Spinal cord (tissue), 10 donors: ENCODE data around the gene PRSS56. TPM values are rescaled to one million over a fixed set of nuclear protein-coding genes. Genes with fewer than 3 reads are reported as not detected.

Source experiments
- DNase-seq, 6 donors: peaks; one replicate each; pipeline versions ENCODE4 v3.0.0 to v3.0.0-alpha.2; 2013 to 2015; ENCODE audit warnings: low spot score in 6 of 6, low read depth in 4 of 6
- H3K27ac ChIP-seq: one replicate; pipeline ENCODE4 v1.5.1; 2013; ENCODE audit warnings: low read depth, low read length, control low read depth
- H3K27me3 ChIP-seq: one replicate; pipeline ENCODE4 v1.6.1; 2013; ENCODE audit warnings: low read length; ENCODE audit not compliant: control insufficient read depth, insufficient read depth
- H3K36me3 ChIP-seq: one replicate; pipeline ENCODE4 v1.6.1; 2013; ENCODE audit warnings: low read length; ENCODE audit not compliant: control insufficient read depth, insufficient read depth
- H3K4me1 ChIP-seq: one replicate; pipeline ENCODE4 v1.6.1; 2013; ENCODE audit warnings: low read length; ENCODE audit not compliant: control insufficient read depth, insufficient read depth
- H3K4me3 ChIP-seq: one replicate; pipeline ENCODE4 v1.5.1; 2013; ENCODE audit warnings: low read depth, low read length, control low read depth
- H3K9me3 ChIP-seq: one replicate; pipeline ENCODE4 v1.6.1; 2013; ENCODE audit warnings: low read length; ENCODE audit not compliant: control insufficient read depth, insufficient read depth
- WGBS: methylation state at CpG from one replicate; pipeline ENCODE4 v1.1.5; 2013; ENCODE audit warnings: missing lambda C conversion rate; ENCODE audit not compliant: insufficient coverage; 5-methylcytosine and 5-hydroxymethylcytosine counted together
- polyA plus RNA-seq, 2 donors: library from polyadenylated mRNA; unstranded; fragments of 120-200 nt; gene quantifications; one replicate each; pipeline ENCODE4 v1.2.1, GENCODE V29; 2013; ENCODE audit not compliant: insufficient read length in 2 of 2
- total RNA-seq, 2 donors: library from RNA; depleted of rRNA in 1 of 2; stranded (reverse); fragments of 120-200 nt in 1 of 2; fragments of >200 nt in 1 of 2; gene quantifications; one replicate each; pipeline versions ENCODE4 v1.2.3 to v1.2.4, GENCODE V29; 2013 to 2014
- donor health status: healthy.

Gene PRSS56
- total and polyA plus RNA-seq, 4 donors, result 0.89 to 5.8 (median 3.1) TPM

DNA sequence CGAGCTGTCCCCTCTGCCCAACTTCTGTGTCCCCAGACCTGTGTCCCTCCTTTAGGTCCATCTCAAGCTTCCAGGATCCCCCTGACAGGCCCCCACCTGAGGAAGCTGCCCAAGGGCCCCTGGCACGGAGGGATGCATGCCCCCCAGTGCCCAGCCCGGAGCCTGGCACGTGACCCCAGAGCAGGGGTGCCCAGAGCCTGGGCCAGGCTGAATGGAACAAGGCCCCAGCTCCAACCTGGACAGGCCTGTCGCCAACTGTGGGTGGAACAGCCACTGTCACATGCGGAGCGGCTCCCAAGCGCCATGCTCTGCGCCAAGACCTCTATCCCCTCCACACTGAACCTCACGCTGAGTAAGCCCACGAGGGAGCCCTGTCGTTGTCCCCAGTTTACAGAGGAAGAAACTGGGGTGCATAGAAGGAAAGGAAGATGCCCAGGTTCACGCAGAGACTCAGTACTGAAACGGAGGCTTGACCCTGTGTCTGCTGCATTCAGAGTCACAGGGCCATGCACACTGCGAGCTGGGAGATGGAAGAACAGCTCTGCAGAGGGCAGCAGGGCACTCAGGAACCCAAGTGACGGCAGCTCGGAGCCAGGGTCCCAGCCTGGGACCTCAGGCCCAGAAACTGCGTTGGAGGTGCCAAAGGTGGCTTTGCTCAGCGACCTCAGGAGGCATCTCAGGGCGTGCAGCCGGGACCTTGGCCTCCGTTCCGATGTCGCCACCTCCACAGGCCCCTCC is 27.1 kb upstream of the PRSS56 start:
- Histone ChIP-seq H3K36me3 (no peaks in the 10 kb centered on the region), H3K4me3 (no peak overlapping the region), H3K27me3 (peaks cover 9% of the 10 kb centered on the region), H3K4me1 (peaks cover 27% of the 10 kb centered on the region), H3K9me3 (no peaks in the 10 kb centered on the region), H3K27ac (no peak overlapping the region)
- no peak for DNase-seq
- 89% methylated on average over 18 of the region's 24 CpGs for WGBS

DNA sequence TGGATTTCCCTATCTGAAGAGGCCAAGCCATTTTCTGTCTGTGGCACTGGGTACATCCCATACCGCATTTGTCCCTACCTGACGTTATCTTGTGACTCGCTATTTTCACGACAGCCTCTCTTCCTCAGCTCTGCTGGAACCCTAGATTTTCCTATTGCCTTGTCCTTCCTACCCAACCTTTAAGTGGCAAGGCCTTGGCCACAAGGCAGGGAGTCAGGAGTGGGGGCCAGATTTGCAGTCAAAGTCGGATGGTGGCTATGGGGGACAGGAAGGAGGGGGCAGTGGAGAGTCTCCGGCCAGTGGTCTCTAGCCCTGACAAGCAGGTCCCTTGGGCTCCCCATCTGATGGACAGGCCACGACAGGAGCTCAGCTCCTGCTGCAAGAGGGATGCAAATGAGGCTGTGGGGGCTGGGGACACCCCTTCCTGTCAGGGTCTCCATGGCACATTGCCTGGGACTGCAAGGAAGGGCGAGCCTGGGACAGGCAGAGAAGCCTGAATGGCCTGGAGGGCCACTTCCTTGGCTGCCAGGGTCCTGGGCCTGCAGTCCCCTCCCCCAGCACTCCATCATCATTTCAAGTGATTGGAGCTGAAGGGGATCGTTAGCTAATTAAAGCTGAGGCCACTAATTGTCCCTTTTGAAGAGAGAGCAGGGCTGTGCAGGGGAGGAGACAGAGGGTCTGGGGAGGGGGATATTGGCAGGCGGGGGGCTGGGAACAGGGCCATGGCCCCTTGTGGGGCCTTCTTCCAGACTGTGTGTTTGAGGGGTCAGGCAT is 26.3 kb upstream of the PRSS56 start:
- H3K27me3 ChIP-seq, result peaks cover 4% of the 10 kb centered on the region
- H3K27ac ChIP-seq, result no peak overlapping the region
- no peaks in the 10 kb centered on the region for H3K9me3 ChIP-seq
- peaks cover 23% of the 10 kb centered on the region for H3K4me1 ChIP-seq
- WGBS, result 68% methylated on average over 8 of the region's 10 CpGs
- H3K36me3 ChIP-seq, result no peaks in the 10 kb centered on the region
- no peak overlapping the region for H3K4me3 ChIP-seq
- peak in 1 of 6 donors; percentile 54 for DNase-seq

DNA sequence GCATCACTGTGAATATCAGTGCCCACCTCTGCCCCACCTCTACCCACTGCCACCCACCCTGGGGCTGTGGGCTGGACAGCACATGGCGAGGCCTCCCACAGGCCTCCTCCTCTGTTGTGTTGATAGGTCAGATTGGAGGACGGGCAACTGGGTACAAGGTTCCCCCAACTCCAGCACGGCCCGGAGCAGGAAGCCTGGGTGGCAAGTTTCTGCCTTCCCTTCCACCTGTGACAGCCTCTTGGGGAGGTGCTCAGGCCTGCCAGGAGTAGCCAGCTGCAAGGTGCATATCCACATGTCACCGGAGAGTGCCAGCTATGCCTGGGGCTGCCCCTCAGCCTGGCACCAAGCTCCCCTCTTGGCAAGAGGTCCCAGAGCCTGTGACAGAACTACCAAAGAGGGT is 25.6 kb upstream of the PRSS56 start:
- H3K27me3 ChIP-seq, result peaks cover 3% of the 10 kb centered on the region
- DNase-seq, result peak in 1 of 6 donors; percentile 35

DNA sequence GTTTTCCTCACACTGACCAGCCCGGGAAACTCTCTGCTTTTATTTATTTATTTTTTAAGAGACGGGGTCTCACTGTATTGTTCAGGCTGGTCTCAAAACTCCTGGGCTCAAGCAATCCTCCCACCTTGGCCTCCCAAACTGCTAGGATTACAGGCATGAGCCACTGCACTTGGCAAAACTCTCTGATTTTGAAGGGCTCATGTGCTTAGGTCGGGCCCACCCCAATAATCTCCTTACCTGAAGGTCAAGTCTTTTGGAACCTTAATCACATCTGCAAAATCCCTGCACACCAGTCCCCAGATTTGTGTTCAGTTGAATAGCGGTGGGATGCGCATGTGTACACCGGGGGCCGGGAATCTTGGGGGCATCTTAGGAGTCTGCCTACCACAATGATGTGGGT is 24.9 kb upstream of the PRSS56 start:
- no peak overlapping the region for H3K4me3 ChIP-seq
- H3K27me3 ChIP-seq, result no peaks in the 10 kb centered on the region
- 98% methylated on average over 5 of the region's 7 CpGs for WGBS
- H3K27ac ChIP-seq, result no peak overlapping the region
- H3K4me1 ChIP-seq, result peaks cover 19% of the 10 kb centered on the region
- no peak for DNase-seq
- no peaks in the 10 kb centered on the region for H3K36me3 ChIP-seq
- no peaks in the 10 kb centered on the region for H3K9me3 ChIP-seq

More for the DNA sequence above, 25.6 kb upstream of the PRSS56 start:
- Histone ChIP-seq H3K9me3 (no peaks in the 10 kb centered on the region), H3K36me3 (no peaks in the 10 kb centered on the region), H3K4me3 (no peak overlapping the region), H3K4me1 (peaks cover 23% of the 10 kb centered on the region), H3K27ac (no peak overlapping the region)
- no CpG with 5 or more reads among the region's 5 CpGs for WGBS

DNA sequence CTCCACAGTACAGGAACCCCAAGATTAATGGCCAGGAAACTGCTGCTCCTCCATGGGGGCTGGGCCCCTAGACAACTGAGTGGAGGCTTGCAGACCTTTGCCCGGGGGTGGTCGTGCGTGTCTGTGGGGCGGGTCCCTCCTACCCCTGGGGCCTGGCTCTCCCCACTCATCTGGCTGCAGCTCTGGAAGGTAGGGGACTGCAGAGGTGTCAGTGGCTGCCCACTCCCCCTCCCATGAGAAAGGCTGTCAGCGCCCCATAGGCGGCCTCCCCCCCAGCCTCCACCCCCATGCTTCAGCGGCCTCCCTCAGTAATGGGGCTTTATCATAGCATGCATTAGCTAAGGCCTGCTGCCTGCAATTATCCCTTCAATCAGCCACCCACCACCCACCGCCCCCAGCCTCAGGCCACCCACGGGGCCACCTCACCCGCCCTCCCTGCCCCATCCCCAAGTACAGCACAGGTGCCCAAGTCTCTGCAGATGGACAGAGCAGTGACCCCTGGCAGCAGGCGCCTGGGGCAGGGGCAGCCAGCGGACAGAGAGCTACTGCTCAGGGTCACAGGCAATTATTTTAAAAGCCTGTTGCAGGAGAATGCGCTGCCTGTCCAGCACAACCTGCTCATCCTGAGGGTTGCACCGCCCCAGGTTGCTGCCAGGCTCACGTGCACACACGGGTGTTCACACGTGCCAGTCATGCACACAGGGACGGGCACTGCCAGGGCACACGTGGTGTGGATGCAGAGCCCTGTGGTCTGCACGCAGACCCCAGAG is 23.5 kb upstream of the PRSS56 start:
- H3K4me1 ChIP-seq, result peaks cover 26% of the 10 kb centered on the region

DNA sequence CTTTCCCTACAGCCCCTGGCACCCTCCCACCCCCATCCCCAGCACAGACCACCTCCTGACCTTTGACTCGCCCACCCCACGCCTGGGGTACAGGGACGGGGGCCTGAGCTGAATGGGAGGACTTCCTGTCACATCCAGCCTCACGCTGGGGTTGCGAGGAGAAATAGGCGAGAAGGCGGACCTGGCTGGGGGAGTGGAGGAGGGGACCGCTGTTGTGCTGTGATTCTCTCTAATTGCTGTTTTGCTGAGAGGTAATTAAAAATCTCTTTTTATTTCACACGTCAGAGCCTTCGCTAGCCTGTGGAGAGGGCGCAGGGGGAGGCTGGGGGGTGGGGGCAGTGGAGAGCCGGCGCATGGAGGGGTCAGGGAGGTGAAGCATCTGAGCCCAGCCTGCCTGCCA is 22.8 kb upstream of the PRSS56 start:
- peak in 1 of 6 donors; percentile 76 for DNase-seq
- Histone ChIP-seq H3K36me3 (no peaks in the 10 kb centered on the region), H3K9me3 (no peaks in the 10 kb centered on the region), H3K27me3 (no peaks in the 10 kb centered on the region), H3K4me1 (peaks cover 32% of the 10 kb centered on the region), H3K4me3 (no peak overlapping the region), H3K27ac (no peak overlapping the region)
- WGBS, result 59% methylated on average over 9 of the region's 13 CpGs

More for the DNA sequence above, 23.5 kb upstream of the PRSS56 start:
- no peak for DNase-seq
- Histone ChIP-seq H3K27ac (no peak overlapping the region), H3K4me3 (no peak overlapping the region), H3K9me3 (no peaks in the 10 kb centered on the region), H3K27me3 (no peaks in the 10 kb centered on the region), H3K36me3 (no peaks in the 10 kb centered on the region)
- WGBS, result 71% methylated on average over 13 of the region's 20 CpGs

DNA sequence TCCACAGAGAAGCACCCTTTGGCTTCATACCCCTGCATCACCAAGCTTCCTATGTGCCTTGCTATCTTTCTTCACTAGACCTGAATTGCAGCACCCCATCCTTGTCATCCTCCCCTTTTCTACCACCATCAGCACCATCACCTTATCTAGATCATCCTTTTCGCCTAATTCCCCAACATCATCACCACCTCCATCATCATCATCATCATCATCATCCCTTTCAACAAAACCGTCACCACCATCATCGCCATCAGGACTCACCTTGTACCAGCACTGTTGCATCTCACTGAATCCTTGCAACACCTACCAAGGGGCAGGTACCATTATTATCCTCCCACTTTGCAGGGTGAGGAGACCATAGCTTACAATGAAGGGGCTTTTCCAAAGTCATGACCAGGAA is 21.7 kb upstream of the PRSS56 start:
- H3K27me3 ChIP-seq, result peaks cover 4% of the 10 kb centered on the region
- no peaks in the 10 kb centered on the region for H3K36me3 ChIP-seq
- WGBS, result 96% methylated on average over 3 of the region's 3 CpGs

DNA sequence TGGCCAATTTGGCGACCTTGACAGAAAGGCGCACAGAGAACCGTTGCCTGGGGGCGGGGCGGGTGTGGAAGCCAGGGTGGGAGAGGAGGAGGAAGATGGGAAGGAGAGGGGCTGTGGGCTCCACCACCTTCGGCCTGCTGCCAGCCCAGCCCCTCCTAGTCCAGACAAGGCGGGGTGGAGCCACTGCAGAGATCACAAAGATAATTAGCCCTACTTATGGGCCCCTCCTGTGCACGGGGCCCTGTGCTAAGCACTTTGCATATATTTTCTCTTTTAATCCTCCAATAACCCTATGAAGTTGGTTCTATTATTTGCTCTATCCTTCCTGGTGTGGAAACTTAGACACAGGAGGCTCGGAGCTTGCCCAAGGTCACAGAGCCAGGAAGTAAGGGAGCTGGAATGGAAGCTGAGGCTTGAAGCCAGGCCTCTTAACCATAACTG is 18.8 kb upstream of the PRSS56 start:
- WGBS, result no CpG with 5 or more reads among the region's 9 CpGs
- H3K4me3 ChIP-seq, result no peak overlapping the region
- H3K36me3 ChIP-seq, result no peaks in the 10 kb centered on the region
- peaks cover 47% of the 10 kb centered on the region for H3K4me1 ChIP-seq
- peaks cover 20% of the 10 kb centered on the region for H3K27me3 ChIP-seq
- H3K27ac ChIP-seq, result no peak overlapping the region
- no peaks in the 10 kb centered on the region for H3K9me3 ChIP-seq
- DNase-seq, result peak in 1 of 6 donors; percentile 34

More for the DNA sequence above, 21.7 kb upstream of the PRSS56 start:
- Histone ChIP-seq H3K9me3 (no peaks in the 10 kb centered on the region), H3K4me3 (no peak overlapping the region), H3K27ac (no peak overlapping the region), H3K4me1 (peaks cover 40% of the 10 kb centered on the region)
- no peak for DNase-seq

DNA sequence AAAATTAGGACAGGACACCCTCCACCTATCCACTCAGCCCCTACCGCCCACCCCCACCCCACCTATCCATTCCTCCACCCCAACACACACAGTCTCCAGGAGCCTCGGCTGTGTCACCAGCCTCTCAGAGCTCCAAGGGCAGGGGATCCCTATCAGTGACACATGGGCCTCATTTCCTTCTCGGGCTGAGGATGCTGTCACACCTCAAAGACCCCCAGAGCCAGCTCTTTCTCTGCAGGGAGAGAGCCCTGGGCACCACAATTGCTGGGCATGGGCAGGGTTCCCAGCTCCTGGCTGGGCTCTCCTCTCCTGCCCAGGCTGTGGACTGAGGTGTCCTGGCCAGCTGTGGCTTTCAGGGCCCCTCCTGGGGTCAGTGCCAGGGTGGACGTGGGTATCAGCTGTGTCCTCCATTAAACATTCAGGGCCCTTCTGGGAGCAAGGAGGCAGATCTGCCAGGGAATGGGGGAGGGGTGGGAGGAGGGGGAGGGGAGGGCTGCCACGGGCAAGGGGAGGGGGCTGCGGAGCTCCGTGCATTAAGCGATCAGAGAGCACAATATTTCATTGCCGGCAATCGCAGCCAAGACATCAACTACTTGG is 18.3 kb upstream of the PRSS56 start:
- Histone ChIP-seq H3K9me3 (no peaks in the 10 kb centered on the region), H3K27me3 (peaks cover 20% of the 10 kb centered on the region), H3K36me3 (no peaks in the 10 kb centered on the region), H3K4me1 (peaks cover 47% of the 10 kb centered on the region), H3K27ac (no peak overlapping the region), H3K4me3 (no peak overlapping the region)
- 10% methylated on average over 8 of the region's 10 CpGs for WGBS
- DNase-seq, result peak in 1 of 6 donors; percentile 79
